Neutrophil (primary cell): Measurements from ENCODE around the gene FOXF2.

Experiments
- H3K27ac ChIP-seq: fragments of 200-600 bp; sonication (generic); 2 replicates; pipeline ENCODE4 v1.5.1; 2016; ENCODE audit warnings: mild to moderate bottlenecking, moderate library complexity
- H3K27me3 ChIP-seq: fragments of 200-600 bp; sonication (generic); 2 replicates; pipeline ENCODE4 v1.6.0; 2016; ENCODE audit warnings: mild to moderate bottlenecking
- H3K36me3 ChIP-seq: fragments of 200-600 bp; sonication (generic); 2 replicates; pipeline ENCODE4 v1.5.1; 2017
- H3K4me1 ChIP-seq, 2 experiments: fragments of 200-600 bp in 1 of 2; sonication (generic) in 1 of 2; 1 replicate in 1 of 2; 2 replicates in 1 of 2; pipeline versions ENCODE4 v1.5.1 to v1.6.1; 2013 to 2016; ENCODE audit warnings: low read depth in 1 of 2, low read length in 1 of 2, mild to moderate bottlenecking in 1 of 2, moderate library complexity in 1 of 2; ENCODE audit not compliant: control insufficient read depth in 1 of 2, insufficient read depth in 1 of 2
- H3K4me3 ChIP-seq, 2 experiments: fragments of 200-600 bp in 1 of 2; sonication (generic) in 1 of 2; 1 replicate in 1 of 2; 2 replicates in 1 of 2; pipeline ENCODE4 v1.5.1; 2013 to 2016; ENCODE audit warnings: low read depth in 1 of 2, low read length in 1 of 2, mild to moderate bottlenecking in 1 of 2, moderate library complexity in 1 of 2
- H3K9me3 ChIP-seq: fragments of 200-600 bp; sonication (generic); 2 replicates; pipeline ENCODE4 v1.5.1; 2016
- CTCF ChIP-seq: fragments of 200-600 bp; sonication (generic); IDR thresholded peaks from 2 replicates; pipeline ENCODE4 v1.5.1; 2016; ENCODE audit warnings: antibody characterized with exemption

Gene FOXF2

GRCh38 chr6:1371933-1372332, 17.4 kb upstream of the FOXF2 start:
- no peak overlapping the region for H3K27ac ChIP-seq

GRCh38 chr6:1372690-1373089, 16.7 kb upstream of the FOXF2 start:
- no peaks in the 10 kb centered on the region for H3K4me1 ChIP-seq
- H3K36me3 ChIP-seq: no peaks in the 10 kb centered on the region
- H3K27ac ChIP-seq: no peak overlapping the region
- no peak overlapping the region for H3K4me3 ChIP-seq
- TF ChIP-seq CTCF: no peak
- peaks cover 98% of the 10 kb centered on the region for H3K27me3 ChIP-seq
- no peaks in the 10 kb centered on the region for H3K9me3 ChIP-seq

More at GRCh38 chr6:1371933-1372332, 17.4 kb upstream of the FOXF2 start:
- no peaks in the 10 kb centered on the region for H3K4me1 ChIP-seq
- H3K27me3 ChIP-seq: peaks cover 97% of the 10 kb centered on the region
- no peak overlapping the region for H3K4me3 ChIP-seq
- no peak for TF ChIP-seq CTCF
- no peaks in the 10 kb centered on the region for H3K36me3 ChIP-seq
- H3K9me3 ChIP-seq: no peaks in the 10 kb centered on the region

- Histone ChIP-seq H3K27ac (no peak overlapping the region), H3K4me3 (no peak overlapping the region), H3K36me3 (no peaks in the 10 kb centered on the region), H3K9me3 (no peaks in the 10 kb centered on the region), H3K27me3 (peaks cover 100% of the 10 kb centered on the region), H3K4me1 (peaks cover 2 to 12% of the 10 kb centered on the region in 2 experiments)
- no peak for TF ChIP-seq CTCF
Observed at GRCh38 chr6:1376653-1377052, 12.7 kb upstream of the FOXF2 start.

GRCh38 chr6:1377526-1377925, 11.8 kb upstream of the FOXF2 start:
- H3K36me3 ChIP-seq: no peaks in the 10 kb centered on the region
- H3K4me1 ChIP-seq: peaks cover 5 to 18% of the 10 kb centered on the region in 2 experiments
- H3K27me3 ChIP-seq: peaks cover 100% of the 10 kb centered on the region
- TF ChIP-seq CTCF: no peak
- no peaks in the 10 kb centered on the region for H3K9me3 ChIP-seq
- no peak overlapping the region for H3K27ac ChIP-seq
- no peak overlapping the region for H3K4me3 ChIP-seq

- no peak overlapping the region for H3K4me3 ChIP-seq
- peaks cover 5 to 18% of the 10 kb centered on the region in 2 experiments for H3K4me1 ChIP-seq
- no peak for TF ChIP-seq CTCF
Observed at GRCh38 chr6:1378065-1379016, 11.0 kb upstream of the FOXF2 start.

More at GRCh38 chr6:1378065-1379016, 11.0 kb upstream of the FOXF2 start:
- Histone ChIP-seq H3K36me3 (no peaks in the 10 kb centered on the region), H3K27me3 (peaks cover 100% of the 10 kb centered on the region), H3K27ac (no peak overlapping the region), H3K9me3 (no peaks in the 10 kb centered on the region)
